ENCODE results near the gene C11orf42.

The C11orf42 gene

DNA sequence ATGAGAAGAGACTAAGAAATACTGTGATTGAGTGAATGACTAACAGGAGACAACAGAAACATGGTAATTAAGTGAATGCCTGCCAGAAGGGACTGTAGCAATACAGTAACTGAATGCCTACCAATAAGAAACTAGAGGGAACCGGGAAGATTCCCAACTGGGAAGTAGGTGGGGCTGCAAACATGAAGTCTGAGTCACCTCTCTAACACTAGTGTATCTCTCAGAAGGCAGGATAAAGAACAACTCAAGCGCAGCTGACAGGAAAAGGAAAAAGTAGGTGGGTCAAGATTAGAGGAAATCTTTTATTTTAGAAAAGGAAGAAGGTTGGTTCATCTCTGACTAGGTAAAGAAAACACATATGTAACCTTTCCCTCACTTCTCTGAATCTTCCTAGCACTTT, 14.0 kb downstream of the C11orf42 start:
- H4K20me1 ChIP-seq (ENCODE audit: insufficient read depth), result no peaks in the 10 kb centered on the region
- no peak overlapping the region for H3K9ac ChIP-seq
- no peaks in the 10 kb centered on the region for H3K36me3 ChIP-seq (ENCODE audit: insufficient read depth)
- no peak overlapping the region for H3K4me2 ChIP-seq
- TF ChIP-seq CTCF (conservative IDR thresholded peaks at IDR 0.05; ENCODE audit: low read depth, low read length), result no peak
- no peak overlapping the region for H3K4me3 ChIP-seq (IDR thresholded peaks at IDR 0.05; ENCODE audit: insufficient read depth, low read depth, low read length)
- no peaks in the 10 kb centered on the region for H3K79me2 ChIP-seq (ENCODE audit: insufficient read depth, low read depth)
- no peaks in the 10 kb centered on the region for H3K4me1 ChIP-seq (ENCODE audit: low read depth, poor library complexity, severe bottlenecking)
- no peak overlapping the region for H2AFZ ChIP-seq (ENCODE audit: low read depth)
- no peak overlapping the region for H3K27ac ChIP-seq
- H3K27me3 ChIP-seq (ENCODE audit: insufficient read depth, low read depth), result no peaks in the 10 kb centered on the region

DNA sequence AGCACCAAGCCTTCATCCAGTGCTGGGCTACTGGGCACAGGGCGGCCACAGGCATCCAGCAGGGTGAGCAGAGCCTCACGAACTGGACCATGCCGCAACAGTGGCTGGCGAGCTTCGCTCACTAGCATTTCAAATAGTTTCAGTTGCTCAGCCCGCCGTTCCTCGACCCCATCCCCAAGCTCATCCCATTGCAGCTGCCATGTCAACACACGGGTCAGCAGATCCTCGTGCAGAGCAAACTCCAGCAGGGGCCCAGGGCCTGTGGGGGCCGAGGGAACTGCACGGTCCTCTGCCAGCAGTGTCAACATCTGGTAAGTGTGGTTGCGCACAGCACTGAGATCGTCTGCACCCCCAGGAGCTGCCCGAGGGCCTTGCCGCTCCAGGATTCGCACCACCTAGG, 18.5 kb downstream of the C11orf42 start:
- Histone ChIP-seq H3K4me1 (ENCODE audit: low read depth, poor library complexity, severe bottlenecking) (no peaks in the 10 kb centered on the region), H3K4me3 (IDR thresholded peaks at IDR 0.05; ENCODE audit: insufficient read depth, low read depth, low read length) (no peak overlapping the region), H2AFZ (ENCODE audit: low read depth) (no peak overlapping the region), H3K4me2 (no peak overlapping the region), H3K9ac (no peak overlapping the region), H3K27me3 (ENCODE audit: insufficient read depth, low read depth) (no peaks in the 10 kb centered on the region), H4K20me1 (ENCODE audit: insufficient read depth) (no peaks in the 10 kb centered on the region), H3K36me3 (ENCODE audit: insufficient read depth) (no peaks in the 10 kb centered on the region), H3K79me2 (ENCODE audit: insufficient read depth, low read depth) (no peaks in the 10 kb centered on the region), H3K27ac (no peak overlapping the region)
- no peak for TF ChIP-seq CTCF (conservative IDR thresholded peaks at IDR 0.05; ENCODE audit: low read depth, low read length)

- no peaks in the 10 kb centered on the region for H3K4me1 ChIP-seq (ENCODE audit: low read depth, poor library complexity, severe bottlenecking)
- H3K79me2 ChIP-seq (ENCODE audit: insufficient read depth, low read depth), result no peaks in the 10 kb centered on the region
- H2AFZ ChIP-seq (ENCODE audit: low read depth), result no peak overlapping the region
- H3K9ac ChIP-seq, result no peak overlapping the region
- no peak for TF ChIP-seq CTCF (conservative IDR thresholded peaks at IDR 0.05; ENCODE audit: low read depth, low read length)
- H3K4me3 ChIP-seq (IDR thresholded peaks at IDR 0.05; ENCODE audit: insufficient read depth, low read depth, low read length), result no peak overlapping the region
- no peaks in the 10 kb centered on the region for H4K20me1 ChIP-seq (ENCODE audit: insufficient read depth)
- H3K4me2 ChIP-seq, result no peak overlapping the region
- H3K36me3 ChIP-seq (ENCODE audit: insufficient read depth), result no peaks in the 10 kb centered on the region
- no peaks in the 10 kb centered on the region for H3K27me3 ChIP-seq (ENCODE audit: insufficient read depth, low read depth)
- H3K27ac ChIP-seq, result no peak overlapping the region
Observed at GRCh38 chr11:6224421-6224820, 19.1 kb downstream of the C11orf42 start.

DNA sequence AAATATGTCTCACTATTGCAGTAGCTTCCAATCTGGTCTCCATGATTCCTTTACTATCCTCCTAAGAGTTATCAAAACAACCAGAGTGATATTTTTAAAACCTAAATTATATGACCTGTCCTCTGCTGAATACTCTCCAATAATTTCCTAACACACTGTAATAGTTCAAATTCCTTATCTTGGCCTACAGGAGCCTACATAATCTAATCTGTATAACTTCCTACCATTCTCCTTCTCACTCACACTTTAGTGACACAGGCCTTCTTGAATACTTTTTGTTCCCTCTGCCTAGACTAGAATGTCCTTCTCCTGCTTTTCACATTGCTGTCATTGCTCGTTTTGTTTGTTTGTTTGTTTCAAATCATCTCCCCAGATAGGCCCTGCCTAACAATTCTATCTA, 19.7 kb downstream of the C11orf42 start:
- Histone ChIP-seq H4K20me1 (ENCODE audit: insufficient read depth) (no peaks in the 10 kb centered on the region), H3K4me3 (IDR thresholded peaks at IDR 0.05; ENCODE audit: insufficient read depth, low read depth, low read length) (no peak overlapping the region), H3K4me2 (no peak overlapping the region), H3K79me2 (ENCODE audit: insufficient read depth, low read depth) (no peaks in the 10 kb centered on the region), H3K4me1 (ENCODE audit: low read depth, poor library complexity, severe bottlenecking) (no peaks in the 10 kb centered on the region), H3K36me3 (ENCODE audit: insufficient read depth) (no peaks in the 10 kb centered on the region), H3K27ac (no peak overlapping the region), H3K27me3 (ENCODE audit: insufficient read depth, low read depth) (no peaks in the 10 kb centered on the region), H2AFZ (ENCODE audit: low read depth) (no peak overlapping the region), H3K9ac (no peak overlapping the region)
- TF ChIP-seq CTCF (conservative IDR thresholded peaks at IDR 0.05; ENCODE audit: low read depth, low read length), result no peak

GRCh38 chr11:6225896-6226295, 20.5 kb downstream of the C11orf42 start:
- H3K4me3 ChIP-seq (IDR thresholded peaks at IDR 0.05; ENCODE audit: insufficient read depth, low read depth, low read length), result no peak overlapping the region
- no peak overlapping the region for H3K27ac ChIP-seq
- H3K36me3 ChIP-seq (ENCODE audit: insufficient read depth), result no peaks in the 10 kb centered on the region
- H2AFZ ChIP-seq (ENCODE audit: low read depth), result no peak overlapping the region
- TF ChIP-seq CTCF (conservative IDR thresholded peaks at IDR 0.05; ENCODE audit: low read depth, low read length), result no peak
- H4K20me1 ChIP-seq (ENCODE audit: insufficient read depth), result no peaks in the 10 kb centered on the region
- H3K4me2 ChIP-seq, result no peak overlapping the region
- H3K79me2 ChIP-seq (ENCODE audit: insufficient read depth, low read depth), result no peaks in the 10 kb centered on the region
- no peak overlapping the region for H3K9ac ChIP-seq
- no peaks in the 10 kb centered on the region for H3K4me1 ChIP-seq (ENCODE audit: low read depth, poor library complexity, severe bottlenecking)
- H3K27me3 ChIP-seq (ENCODE audit: insufficient read depth, low read depth), result no peaks in the 10 kb centered on the region

Data from KMS-11 (cell line).